Brain microvascular endothelial cell (primary cell): Measurements from ENCODE around the gene MGMT.

Source experiments
- DNase-seq: peaks from one replicate; pipeline ENCODE4 v3.0.0-alpha.2; 2020
- H3K27ac ChIP-seq: fragments of 250-450 bp; sonication (Bioruptor Pico); 2 replicates; pipeline ENCODE4 v1.5.1; 2020; ENCODE audit warnings: mild to moderate bottlenecking, moderate library complexity
- H3K27me3 ChIP-seq: fragments of 250-450 bp; sonication (Bioruptor Pico); replicated peaks from 2 replicates; pipeline ENCODE4 v1.5.1; 2020; ENCODE audit warnings: mild to moderate bottlenecking
- H3K36me3 ChIP-seq: fragments of 250-450 bp; sonication (Bioruptor Pico); replicated peaks from 2 replicates; pipeline ENCODE4 v1.5.1; 2020; ENCODE audit warnings: mild to moderate bottlenecking
- H3K4me3 ChIP-seq: 2 replicates; pipeline ENCODE4 v1.5.1; 2011; ENCODE audit warnings: low read depth, mild to moderate bottlenecking, control low read depth, low read length, moderate library complexity
- in situ Hi-C: cut with HindIII; loops from 2 replicates; pipeline ENCODE4 v1.10.0; 2017; ENCODE audit warnings: low sequenced_read_pairs, low pct_ligation_motif_present
- TF ChIP-seq, protein P1 (sequence below): IDR thresholded peaks from 2 replicates; pipeline ENCODE4 v1.5.1; 2011; ENCODE audit warnings: low read depth, mild to moderate bottlenecking, moderate library complexity, low read length, control low read depth, inconsistent platforms; ENCODE audit errors: missing control alignments

The MGMT gene

DNA sequence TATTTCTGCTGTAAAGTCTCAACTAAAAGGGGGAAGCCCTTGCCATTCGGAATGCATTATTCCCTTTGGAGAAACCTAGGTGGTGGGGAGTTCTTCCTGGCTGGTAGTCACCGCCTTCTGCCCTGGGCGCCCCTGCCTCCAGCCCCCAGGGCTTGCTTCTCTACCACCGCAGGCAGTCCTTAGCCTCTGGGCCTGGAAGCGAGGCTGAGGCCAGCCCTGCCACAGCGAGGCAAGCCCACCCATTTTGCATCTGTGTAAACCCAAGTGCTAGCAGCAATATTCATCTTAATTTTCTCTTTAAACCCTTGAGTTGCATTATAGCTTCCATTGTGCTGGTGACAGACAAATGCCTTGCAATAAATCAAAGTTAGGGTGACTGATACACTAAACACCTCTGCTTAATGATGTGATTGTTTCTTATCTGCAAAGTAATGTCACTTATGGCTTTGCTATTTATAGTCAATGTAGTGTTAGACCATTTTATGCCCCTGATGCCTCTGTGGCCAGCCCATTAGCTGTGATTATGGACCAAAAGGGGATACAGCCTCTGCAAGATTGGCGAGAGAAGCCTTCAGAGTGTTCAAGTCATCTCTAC, 26.2 kb upstream of the MGMT start:
- in situ Hi-C loops: no loop called here
- TF ChIP-seq, protein P1, sequence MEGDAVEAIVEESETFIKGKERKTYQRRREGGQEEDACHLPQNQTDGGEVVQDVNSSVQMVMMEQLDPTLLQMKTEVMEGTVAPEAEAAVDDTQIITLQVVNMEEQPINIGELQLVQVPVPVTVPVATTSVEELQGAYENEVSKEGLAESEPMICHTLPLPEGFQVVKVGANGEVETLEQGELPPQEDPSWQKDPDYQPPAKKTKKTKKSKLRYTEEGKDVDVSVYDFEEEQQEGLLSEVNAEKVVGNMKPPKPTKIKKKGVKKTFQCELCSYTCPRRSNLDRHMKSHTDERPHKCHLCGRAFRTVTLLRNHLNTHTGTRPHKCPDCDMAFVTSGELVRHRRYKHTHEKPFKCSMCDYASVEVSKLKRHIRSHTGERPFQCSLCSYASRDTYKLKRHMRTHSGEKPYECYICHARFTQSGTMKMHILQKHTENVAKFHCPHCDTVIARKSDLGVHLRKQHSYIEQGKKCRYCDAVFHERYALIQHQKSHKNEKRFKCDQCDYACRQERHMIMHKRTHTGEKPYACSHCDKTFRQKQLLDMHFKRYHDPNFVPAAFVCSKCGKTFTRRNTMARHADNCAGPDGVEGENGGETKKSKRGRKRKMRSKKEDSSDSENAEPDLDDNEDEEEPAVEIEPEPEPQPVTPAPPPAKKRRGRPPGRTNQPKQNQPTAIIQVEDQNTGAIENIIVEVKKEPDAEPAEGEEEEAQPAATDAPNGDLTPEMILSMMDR: no peak
- Histone ChIP-seq H3K36me3 (no peaks in the 10 kb centered on the region), H3K27me3 (no peaks in the 10 kb centered on the region), H3K27ac (no peak overlapping the region), H3K4me3 (no peak overlapping the region)
- no peak for DNase-seq

DNA sequence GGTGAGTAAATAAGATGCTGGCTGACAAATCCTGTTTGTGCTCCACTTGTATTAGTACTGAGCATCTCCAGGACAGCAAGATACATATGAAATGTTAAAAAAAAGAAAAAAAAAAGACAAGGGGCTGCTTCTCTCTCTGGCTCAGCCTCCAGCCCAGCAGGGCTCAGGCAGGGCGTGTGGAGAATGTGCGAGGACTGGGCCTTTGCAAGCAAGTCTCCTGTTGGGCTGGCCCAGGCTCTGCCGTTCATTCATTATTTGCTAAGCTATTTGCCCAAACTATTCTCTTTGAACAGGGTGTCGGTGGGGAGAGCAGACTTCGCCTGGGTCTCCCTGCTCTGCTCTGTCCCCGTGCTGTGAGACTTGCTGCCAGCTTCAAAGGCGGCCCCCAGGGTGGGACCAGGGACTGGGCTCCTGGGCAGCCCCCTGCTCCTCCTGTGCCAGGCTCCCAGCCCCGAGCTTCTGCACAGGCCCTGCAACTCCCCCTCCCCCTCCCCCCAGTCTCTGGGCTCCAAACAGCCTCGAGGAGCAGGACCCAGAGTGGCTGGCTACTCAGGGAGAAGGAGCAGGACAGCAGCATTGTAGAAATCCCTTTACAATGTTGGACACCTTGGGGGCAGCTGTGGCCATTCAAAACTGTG, 25.6 kb upstream of the MGMT start:
- no peaks in the 10 kb centered on the region for H3K36me3 ChIP-seq

DNA sequence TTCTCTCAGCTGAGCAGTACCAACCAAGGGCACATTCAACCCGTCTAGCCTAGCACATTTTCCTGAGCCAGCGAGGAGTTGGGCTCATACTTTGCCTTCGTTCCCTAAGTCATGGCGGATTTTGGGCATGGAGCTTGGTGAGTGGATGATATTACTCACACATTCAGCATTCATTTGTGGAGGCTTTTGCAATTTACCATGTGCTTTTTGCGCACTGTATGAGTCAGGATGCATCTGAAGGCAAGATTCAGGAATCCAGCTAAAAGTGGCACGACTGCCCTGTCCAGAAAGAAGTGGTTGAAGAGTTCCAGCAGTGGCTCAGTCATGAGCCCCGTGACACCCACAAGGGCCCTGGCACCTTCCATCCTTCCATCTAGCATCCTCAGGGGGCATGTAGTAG, 24.2 kb upstream of the MGMT start:
- no peak for DNase-seq
- TF ChIP-seq, protein P1: no peak
- no peaks in the 10 kb centered on the region for H3K27me3 ChIP-seq
- no peak overlapping the region for H3K27ac ChIP-seq
- H3K4me3 ChIP-seq: no peak overlapping the region
- in situ Hi-C loops: no loop called here
- H3K36me3 ChIP-seq: no peaks in the 10 kb centered on the region

More for the DNA sequence above, 25.6 kb upstream of the MGMT start:
- TF ChIP-seq, protein P1: no peak
- Histone ChIP-seq H3K4me3 (no peak overlapping the region), H3K27ac (no peak overlapping the region), H3K27me3 (no peaks in the 10 kb centered on the region)
- no peak for DNase-seq
- in situ Hi-C loops: no loop called here

DNA sequence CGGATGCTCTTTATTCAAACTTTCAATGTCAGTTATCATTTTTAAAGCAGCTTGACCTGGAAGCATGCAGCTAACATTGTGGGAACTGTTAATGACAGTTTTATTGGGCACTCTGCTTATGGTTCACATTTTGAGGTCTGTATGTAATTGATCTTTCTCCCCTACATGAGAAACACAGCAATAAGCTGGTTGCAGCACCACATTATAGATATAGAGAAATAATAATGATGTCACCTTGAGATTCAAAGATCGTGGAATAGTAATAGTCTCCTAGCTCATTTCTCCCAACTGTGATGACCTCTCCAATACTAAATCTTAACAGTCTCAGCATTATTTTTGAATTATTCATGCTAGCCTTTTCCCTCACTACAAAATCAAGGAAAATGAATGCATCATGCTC, 22.7 kb upstream of the MGMT start:
- DNase-seq: no peak

DNA sequence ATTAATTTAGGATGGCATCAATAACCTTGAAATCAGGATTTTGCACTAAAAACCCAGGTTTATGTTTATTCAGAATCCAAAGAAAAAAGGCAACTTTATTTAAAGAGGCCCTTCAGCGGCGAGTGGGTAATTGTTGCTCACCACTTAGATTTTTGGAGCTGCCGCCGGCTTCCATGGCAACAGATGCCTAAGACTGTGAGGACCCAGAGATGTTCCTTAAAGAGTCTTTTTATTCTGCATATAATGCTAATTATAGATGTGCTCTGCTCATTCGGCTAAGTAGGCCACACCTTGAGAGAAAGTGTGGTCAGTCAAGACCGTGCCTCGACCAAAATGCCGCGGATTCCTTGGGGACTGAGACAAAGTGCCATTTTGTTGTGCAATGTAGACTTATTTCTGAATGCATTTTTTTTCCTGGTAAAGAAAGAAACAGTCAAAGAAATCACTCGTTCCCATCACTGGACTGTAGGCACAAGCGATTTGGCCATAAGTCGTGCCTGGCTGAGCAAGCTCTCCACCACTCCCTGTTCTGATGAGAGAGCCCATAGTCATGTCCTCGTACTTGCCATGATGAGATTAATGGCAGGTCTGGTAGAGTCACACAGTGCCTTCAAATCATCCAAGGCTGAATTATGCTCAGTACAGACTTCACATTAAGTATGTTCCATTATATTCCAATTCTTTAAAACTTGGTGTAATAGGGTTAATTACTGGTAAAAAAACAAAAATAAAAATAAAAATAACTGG, 21.4 kb upstream of the MGMT start:
- no peak for DNase-seq
- H3K36me3 ChIP-seq: no peaks in the 10 kb centered on the region
- in situ Hi-C loops: no loop called here
- H3K27me3 ChIP-seq: no peaks in the 10 kb centered on the region
- H3K27ac ChIP-seq: no peak overlapping the region
- no peak overlapping the region for H3K4me3 ChIP-seq
- TF ChIP-seq, protein P1: no peak

More for the DNA sequence above, 22.7 kb upstream of the MGMT start:
- no peak overlapping the region for H3K4me3 ChIP-seq
- H3K36me3 ChIP-seq: no peaks in the 10 kb centered on the region
- no peaks in the 10 kb centered on the region for H3K27me3 ChIP-seq
- no peak overlapping the region for H3K27ac ChIP-seq
- in situ Hi-C loops: no loop called here
- TF ChIP-seq, protein P1: no peak
